NCI-H1436 treated with DMSO at 0.1 percent for 48 hours (cell line): Measurements from ENCODE around the gene HPSE2.

ENCODE experiments used
- DNase-seq: peaks from one replicate; lab custom pipeline; 2025; lab: John Stamatoyannopoulos, UW

The HPSE2 gene

GRCh38 chr10:98430427-98430826 is 805.2 kb downstream of the HPSE2 start:
- DNase-seq: no peak

DNA sequence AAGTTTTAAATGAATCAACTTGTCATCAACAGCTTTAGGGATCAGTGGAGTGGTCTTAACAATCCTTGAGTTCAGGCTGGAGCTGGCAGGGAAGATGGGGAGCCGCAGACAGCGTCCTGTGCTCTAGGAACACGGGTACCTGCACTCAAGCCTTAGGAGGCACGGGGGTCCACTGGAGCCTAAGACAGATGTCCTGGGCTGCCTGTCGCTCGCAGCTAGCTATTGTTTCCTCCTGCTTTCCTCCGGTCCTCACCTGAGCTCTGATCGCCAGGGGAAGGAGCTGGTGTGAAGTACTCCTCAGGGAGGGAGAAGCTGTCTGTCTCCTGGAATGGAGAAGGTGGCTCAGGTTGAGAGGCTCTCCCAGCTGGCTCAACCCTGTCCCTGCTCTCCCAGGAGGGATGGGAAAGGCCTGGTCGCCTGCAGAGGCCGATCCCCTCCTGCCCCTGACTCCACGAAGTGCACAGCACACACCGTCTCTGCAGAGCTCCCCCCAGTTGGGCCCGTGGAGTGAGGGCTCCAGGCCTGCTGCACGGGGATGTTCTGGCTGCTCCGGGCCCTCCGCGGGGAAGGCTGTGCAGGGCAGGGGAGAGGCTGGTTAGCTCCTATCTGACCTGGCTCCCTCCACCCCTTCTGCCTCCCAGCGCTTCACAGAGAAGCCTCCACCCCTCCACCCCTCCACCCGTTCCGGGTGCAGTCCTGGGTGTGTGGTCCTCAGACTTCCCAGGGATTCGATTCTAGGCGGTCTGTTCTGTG is 806.2 kb downstream of the HPSE2 start:
- DNase-seq: no peak

DNA sequence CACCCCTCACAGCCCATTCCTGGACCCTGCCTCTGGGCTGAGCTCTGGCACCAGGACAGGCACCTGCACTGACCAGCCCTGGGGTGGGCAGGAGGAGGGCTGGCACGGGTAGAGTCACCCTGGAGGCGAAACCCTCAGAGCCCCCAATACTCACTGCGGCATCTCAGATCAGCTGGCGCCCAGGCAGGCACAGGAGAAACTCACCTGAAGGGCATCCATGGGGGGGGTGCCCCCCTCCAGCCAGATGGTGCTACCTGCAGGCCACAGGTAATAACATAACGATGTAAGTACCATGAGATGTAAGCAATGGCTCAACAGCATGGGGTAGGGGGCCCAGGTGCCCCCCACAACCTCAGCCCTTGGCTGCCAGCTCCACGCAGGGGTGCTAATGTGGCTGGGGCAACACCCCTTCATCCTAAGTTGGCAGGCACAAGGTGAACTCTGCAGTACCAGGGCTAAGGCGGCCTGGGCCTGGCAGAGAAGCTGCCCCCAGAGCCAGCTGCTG is 808.6 kb downstream of the HPSE2 start:
- no peak for DNase-seq

GRCh38 chr10:98425511-98426352 is 809.9 kb downstream of the HPSE2 start:
- DNase-seq: no peak

- no peak for DNase-seq
Observed at GRCh38 chr10:98424295-98425254, 811.1 kb downstream of the HPSE2 start.

- DNase-seq: no peak
Observed at GRCh38 chr10:98423691-98424120, 811.9 kb downstream of the HPSE2 start.

GRCh38 chr10:98422182-98422581 is 813.5 kb downstream of the HPSE2 start:
- no peak for DNase-seq

- DNase-seq: no peak
Observed at GRCh38 chr10:98420786-98421185, 814.9 kb downstream of the HPSE2 start.

DNA sequence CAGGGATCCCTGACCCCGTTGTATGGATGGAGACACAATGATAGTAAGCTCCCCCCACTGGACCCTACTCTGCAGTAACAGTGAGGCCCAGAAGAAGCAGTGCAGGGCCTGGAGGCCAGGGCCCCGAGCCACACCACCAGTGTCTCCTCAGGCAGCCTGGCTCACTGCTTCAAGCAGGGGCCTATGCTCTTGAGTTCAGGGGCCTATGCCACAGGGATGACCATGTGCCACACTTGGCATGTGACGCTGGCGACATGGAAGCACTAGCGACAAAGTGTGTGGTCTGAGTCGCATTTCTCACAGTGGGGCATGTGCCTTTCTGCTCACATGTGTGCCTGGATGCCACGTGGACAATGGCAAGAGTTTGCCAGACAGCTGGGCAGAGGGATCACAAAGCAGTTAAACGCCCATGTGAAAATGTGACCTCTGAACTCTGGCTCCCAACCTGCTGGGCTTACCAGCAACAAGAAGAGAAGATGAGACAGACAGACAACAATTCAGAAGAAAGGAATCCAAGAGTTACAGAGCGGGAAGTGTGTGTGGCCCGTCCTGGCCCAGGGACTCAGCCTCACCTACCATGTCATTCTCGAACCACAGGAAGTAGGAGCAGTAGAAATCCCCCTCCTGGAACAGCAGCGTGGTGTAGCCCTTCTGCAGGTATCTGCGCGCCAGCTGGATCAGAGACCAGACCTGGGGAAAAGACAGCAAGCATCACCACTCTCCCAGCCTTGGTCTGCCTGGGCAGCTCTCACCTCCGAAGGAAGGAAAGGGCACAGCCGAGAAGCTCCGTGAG is 816.0 kb downstream of the HPSE2 start:
- no peak for DNase-seq

GRCh38 chr10:98418665-98419468 is 816.8 kb downstream of the HPSE2 start:
- no peak for DNase-seq

DNA sequence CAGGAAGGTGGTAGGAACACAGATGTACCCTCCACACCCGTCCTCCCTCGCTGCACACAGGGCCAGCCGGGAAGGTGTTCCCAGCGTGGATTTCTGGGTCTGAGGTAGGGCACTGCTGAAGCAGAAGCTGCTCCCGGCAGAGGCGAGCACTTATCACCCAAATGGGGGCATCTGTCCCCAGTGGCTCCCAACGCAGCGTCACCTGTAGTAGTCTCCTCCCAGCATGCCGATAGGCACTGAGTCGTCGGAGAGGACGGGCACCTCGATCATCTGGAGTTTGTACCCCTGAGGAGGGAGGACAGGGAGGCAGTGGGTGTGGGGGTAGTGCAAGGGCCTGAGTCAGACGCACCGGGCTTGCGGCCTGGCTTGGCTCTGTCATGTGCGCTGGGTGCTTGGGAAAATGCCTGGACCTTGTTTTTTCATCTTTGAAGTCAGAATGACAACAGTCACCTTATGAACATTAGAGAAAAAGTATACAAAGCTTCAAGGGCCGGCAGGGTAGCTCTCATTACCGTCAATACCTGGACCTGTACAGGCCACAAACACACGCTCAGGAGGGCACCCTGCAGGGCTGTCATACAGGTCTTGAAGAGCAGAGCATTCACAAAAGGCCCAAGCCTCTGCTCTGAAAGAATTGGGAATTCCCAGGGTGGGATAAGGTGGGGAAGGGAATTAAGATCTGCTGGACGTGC is 817.5 kb downstream of the HPSE2 start:
- DNase-seq: no peak

DNA sequence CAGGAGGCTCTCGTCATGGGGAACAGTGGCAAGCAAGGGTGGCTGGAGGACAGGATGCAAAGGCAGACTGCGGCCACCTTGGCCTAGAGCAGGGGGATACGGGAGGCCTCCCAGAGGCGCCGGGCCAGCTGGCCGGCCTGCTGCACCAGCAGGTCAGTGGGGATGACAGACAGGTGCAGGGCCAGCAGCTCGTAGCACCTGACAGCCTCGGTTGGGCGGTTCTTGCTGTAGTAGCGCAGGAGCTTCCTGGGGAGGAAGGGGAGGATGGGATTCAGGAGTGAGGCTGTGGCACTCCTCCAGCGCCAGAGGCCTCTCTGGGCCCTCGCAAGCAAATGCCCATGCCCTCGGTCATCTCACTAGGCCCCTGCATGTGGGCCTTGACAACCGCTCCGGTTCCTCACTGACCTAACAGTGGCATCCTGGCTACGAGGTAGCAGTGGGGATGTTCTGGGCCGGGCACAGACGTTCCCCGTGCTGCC is 818.1 kb downstream of the HPSE2 start:
- no peak for DNase-seq

- no peak for DNase-seq
Observed at GRCh38 chr10:98416606-98417388, 818.9 kb downstream of the HPSE2 start.

DNA sequence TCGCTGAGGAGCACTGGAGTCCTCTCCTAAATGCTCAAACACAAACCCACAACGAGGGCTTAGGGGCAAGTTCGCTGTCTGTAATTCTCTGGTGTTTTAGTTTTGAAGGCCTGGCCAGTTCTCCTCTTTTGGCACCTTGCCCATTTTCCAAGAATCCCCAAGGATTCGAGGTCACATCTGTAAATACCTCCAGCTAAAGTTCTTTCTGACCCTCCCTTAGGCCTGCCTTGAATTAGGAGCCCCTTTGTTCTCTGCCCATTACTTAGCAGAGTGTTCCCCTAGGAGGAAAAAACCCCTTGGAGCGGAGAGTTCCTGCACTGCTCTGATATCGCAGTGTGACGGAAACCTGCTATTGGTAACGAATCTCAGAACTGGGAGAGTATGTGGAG is 819.9 kb downstream of the HPSE2 start:
- DNase-seq: no peak

DNA sequence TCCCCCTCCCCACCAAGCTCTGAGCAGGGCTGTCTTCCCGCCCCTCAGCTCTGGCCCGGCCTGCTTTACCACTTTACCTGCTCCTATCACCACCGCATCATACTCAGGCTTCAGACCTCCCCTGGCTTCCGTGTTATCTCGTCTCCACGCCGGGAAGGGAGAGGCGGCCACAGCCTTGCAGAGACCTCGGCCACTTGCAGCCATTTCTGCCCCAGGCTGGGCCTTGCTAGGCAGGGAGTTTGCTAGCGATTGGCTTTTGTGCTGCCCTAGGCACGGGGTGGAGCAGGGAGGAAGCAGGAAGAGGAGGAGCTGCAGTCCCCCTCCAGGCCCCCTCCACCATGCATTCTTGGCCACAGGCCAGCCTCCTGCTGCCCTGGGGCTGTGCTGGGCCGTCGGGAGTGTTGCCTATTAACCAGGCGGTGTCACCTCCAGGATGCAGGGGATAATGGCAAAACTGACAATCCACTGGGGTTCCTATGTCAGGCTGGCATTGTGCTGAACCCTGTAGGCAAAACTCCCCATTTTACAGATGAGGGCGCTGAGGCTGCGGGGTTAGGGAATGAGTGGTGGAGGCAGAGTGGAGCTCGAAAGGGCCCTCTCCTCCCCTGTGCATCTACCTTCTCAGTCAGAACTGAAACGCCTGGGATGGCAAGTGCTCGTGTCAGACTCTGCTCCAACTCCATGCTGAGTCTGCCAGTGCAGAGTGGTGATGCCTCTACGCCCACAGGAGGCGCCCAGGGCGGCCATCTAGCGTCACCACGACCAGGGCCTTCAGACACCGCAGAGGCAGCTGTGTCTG is 820.5 kb downstream of the HPSE2 start, which contains the start of gene PYROXD2:
Gene PYROXD2, minus strand, starts transcription at position 251 of the 799 bp plus-strand sequence. Its CDS starts 47 bp downstream, at position 204.
- peak; percentile 24 for DNase-seq

DNA sequence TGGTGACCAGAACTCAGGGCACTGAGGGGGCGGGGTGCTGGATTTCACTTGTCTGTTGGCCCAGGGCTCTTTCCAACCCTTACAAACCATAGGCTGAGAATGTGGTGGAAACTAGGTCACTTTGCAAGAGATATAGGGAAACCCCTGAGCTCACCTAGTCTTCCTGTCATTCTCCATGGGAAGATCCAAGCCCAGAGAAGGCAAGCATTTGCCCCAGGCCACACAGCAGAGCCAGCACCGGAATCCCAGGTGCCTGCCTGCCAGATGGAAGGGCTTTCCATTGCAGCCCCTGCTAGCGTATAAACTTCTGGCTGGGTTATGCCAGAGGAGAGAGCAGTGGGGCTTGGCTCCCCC is 821.1 kb downstream of the HPSE2 start:
- no peak for DNase-seq

DNA sequence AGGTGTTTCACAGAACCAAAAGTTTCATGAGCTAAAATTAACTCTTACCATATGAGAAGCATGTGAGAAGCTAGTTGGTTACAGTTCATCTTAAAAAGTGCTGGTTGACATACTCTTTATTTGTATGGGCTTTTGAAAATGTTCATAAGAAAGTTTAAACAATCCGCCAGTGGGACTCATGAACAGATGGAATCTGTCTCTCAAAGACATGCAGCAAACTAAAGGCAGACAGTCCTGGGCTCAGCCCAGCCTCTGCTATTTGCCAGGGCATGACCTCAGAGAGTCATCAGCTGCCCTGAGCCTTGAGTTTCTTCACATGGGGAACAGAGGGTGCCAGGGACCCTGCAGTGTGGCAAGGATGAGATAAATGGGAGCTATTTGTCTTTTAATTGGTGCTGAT is 823.9 kb downstream of the HPSE2 start:
- no peak for DNase-seq

GRCh38 chr10:98411166-98411565 is 824.5 kb downstream of the HPSE2 start:
- DNase-seq: no peak
